ENCODE data around the gene DDX51.

- TF ChIP-seq CTCF (conservative IDR thresholded peaks at IDR 0.05; ENCODE audit: low read depth, low read length) (no peak), EZH2phosphoT487 (IDR thresholded peaks at IDR 0.05; ENCODE audit: borderline replicate concordance, low read length) (no peak), EZH2 (IDR thresholded peaks at IDR 0.05; ENCODE audit: low read length, unreplicated experiment) (no peak)
Observed at GRCh38 chr12:132191715-132192553, 47.8 kb upstream of the DDX51 start.

Data from PC-3 (cell line).